HG03354 (cell line): Measurements from ENCODE around the gene GIPC3.

Source experiments
- ATAC-seq: cut with Tn5 transposase; IDR thresholded peaks from one replicate; pipeline ENCODE4 v1.9.1; 2021; ENCODE audit warnings: mild to moderate bottlenecking; ENCODE audit not compliant: unreplicated experiment, poor library complexity, severe bottlenecking

GIPC3 gene

DNA sequence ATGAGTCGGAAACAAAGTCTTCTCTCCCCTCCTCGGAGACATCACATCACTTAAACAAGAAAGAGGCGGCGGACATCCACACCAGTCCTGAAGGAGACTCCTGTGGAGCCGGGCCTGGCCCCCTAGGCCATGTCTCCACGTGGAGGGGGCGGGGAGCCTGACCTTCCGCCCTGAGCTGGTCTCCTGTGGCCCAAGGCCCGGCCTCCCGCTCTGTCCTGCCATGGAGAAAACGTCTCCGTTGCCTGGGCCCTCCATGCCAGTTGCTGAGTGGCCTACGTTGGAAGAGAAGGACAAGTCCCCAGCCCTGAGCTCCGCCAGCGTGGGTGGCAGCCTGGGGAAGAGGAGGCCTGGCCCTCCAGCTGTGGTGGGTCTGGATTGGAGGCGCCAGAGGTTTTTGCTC lies 46.8 kb downstream of the GIPC3 start:
- ATAC-seq: no peak

DNA sequence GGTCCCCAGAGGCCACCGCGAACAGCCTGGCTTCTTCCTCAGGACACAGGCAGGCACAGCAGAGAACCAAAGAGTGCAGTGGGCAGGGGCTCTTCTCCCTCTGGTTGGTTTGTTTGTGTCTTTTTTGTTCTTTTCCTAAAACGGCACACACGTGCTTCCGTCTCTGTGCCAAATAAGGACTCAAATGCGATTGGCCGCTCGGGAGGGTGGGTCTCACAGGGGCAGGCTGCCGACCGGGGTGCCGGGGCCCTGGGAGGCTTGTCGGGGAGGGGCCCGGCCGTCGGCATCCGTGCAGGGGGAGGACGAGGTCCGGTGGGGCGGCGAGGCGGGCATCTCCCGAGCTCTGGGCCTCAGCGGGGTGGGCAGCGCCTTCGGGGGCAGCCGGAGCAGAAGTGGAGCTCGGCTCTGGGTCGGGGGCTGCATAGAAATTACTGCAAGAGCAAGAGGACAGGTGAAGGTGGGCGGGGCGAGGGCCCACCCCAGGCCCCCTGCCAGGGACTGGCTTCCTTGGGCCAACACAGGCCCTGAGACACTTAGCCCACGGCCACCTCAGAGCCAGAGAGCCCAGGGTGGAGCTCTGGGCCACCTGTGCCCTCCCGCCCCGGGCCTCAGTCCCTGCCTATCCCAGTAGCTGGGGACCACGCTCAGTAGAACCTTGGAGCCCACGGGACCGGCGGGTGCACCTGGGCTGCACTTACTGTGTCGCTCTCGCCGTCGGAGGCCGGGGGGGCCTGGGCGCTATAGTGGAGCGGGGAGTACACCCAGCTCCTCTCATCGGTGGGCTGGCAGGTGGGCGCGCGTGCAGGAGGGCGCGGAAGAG lies 47.7 kb downstream of the GIPC3 start:
- ATAC-seq: no peak

DNA sequence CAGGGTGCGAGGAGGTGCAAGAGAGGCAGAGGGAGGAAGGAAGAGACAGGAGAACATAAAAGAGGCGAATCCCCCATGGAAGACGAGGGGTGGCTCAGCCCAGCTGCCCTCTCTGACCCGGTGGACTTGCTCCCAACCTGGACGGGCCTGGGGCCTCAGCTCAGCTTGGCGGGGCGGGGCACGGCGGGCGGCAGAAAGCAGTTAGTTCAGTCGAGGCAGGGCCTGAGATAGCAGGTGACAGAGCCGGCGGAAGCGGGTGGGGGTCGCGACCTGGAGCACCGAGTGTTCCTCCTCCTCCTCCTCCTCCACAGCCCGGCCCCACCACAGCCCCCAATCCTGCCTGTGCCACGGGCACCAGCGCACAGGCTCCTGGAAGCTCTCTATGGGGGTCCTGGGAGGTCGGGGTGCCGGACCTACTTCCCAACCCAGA lies 48.3 kb downstream of the GIPC3 start:
- no peak for ATAC-seq

DNA sequence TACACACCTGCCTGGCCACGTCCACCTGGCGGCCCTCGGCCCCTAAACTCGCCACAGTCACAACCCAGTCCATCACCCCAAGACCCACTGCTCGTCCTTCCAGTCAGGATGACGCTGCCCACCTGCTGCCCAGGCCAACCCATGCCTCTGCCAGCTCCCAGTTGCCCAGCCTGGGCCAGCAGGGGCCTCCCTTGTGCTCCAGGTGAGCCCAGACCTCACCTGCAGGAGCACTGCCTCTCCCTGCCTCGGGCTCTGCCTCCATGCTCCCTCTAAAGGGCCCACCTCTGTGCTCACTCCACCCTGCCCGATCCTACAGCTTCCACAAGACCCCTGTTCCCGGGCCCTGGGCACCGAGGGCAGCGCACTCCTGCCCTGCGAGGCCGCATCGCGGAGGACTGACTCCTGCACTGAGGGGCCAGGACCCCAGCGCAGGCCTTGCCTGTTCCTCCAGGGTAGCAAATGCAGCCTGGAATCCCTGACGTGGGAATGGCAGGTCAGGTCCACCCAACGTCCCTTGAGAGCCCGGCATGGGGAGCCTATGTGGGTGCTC lies 49.3 kb downstream of the GIPC3 start:
- ATAC-seq: no peak

DNA sequence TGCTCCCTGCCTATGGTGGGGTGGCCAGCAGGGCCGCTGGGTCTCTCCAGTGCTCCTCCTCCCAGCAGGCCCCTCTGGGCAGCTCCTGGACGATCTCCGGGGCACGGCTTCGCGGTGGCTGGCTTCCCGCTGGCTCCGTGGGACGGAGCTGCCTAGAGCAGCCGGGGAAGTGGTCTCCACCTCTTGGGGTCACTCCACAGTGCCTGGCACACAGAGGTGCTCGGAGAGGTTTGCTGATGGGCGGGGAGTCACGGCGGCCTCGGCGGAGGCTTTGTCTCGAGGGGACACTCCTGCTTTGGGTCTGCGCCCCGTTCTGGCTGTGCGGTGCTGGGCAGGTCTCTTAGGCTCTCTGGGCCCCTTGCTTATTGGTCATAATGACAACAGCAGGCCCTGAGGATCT lies 51.2 kb downstream of the GIPC3 start:
- no peak for ATAC-seq

GRCh38 chr19:3636962-3637361 lies 51.7 kb downstream of the GIPC3 start:
- ATAC-seq: no peak

DNA sequence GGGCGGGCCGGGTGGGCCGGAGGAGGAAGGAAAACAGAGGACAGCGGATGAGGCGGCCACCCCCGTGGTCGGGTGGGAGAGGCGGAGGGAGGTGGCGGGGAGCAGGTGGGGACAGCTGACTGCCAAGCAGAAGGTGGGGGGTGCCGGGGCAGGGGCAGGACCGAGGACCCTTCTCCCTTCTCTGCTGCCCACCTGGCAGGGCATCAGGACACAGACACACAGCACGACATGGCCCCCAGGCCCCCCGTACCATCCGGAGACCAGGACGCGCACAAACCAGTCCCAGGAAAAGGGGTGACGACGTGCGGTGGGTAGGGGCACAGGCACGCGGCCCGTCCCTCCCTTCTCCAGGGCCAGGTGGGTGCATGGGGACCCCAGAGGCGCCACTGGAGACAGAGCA lies 52.3 kb downstream of the GIPC3 start:
- ATAC-seq: no peak

GRCh38 chr19:3638208-3639193 lies 53.2 kb downstream of the GIPC3 start:
- ATAC-seq: no peak

DNA sequence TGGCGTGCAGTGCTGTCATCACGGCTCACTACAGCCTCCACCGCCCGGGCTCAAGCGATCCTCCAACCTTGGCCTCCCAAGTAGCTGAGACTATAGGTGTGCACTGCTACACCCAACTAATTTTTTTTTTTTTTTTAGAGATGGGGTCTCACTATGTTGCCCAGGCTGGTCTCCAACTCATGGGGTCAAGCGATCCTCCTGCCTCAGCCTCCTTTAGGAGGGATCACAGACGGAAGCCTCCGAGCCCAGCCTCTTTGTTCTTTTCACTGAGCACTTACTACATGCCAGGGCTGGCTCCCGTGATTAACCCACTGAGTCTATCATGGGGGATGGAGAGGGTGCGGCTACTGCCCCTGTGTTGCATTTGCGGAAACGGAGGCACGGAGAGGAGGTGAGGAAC lies 54.2 kb downstream of the GIPC3 start:
- no peak for ATAC-seq

GRCh38 chr19:3641515-3642269 lies 56.4 kb downstream of the GIPC3 start:
- no peak for ATAC-seq

DNA sequence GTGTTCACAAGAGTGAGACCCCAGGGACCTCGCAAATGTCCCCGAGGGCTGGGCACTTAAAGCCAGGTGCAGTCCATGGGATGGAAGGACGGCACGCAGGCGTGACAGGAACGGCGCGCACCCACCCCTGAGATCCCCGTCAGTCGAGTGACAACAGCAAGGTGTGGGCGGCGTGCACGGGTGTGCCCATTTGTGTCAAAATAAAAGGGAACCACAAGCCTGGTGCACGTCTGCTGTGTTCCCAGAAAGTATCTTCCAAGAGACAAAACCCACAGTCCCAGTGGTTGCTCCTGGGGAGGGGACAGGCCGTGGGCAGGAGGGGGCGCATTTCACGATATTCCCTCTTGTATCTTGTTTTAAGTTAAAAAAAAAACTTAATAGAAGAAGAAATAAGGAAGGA lies 57.0 kb downstream of the GIPC3 start:
- no peak for ATAC-seq
